Mucosa of gallbladder (tissue), 1 donor: ENCODE results near the gene COMMD2. TPM values are rescaled to one million over a fixed set of nuclear protein-coding genes. Genes with fewer than 3 reads are reported as not detected.
A peak's percentile ranks its signal among the peaks of the same experiment; 100 is the strongest.

Source experiments
- DNase-seq: peaks from one replicate; pipeline ENCODE4 v3.0.0-alpha.2; 2020; ENCODE audit warnings: low spot score
- total RNA-seq: library from RNA; stranded (reverse); gene quantifications from one replicate; pipeline ENCODE4 v1.2.1, GENCODE V29; 2021
- donor health status: DM: no; HTN: no; CAD: no.

COMMD2 gene
- total RNA-seq, 1 donor from 2014 or later = 27.5 TPM

- no peak for DNase-seq
Observed at GRCh38 chr3:149763565-149764195, 11.4 kb upstream of the COMMD2 start.

GRCh38 chr3:149753717-149754116 lies 1.4 kb upstream of the COMMD2 start:
- no peak for DNase-seq

- DNase-seq = no peak
Observed at GRCh38 chr3:149752788-149753136, 473 bp upstream of the COMMD2 start.

- no peak for DNase-seq
Observed at GRCh38 chr3:149751551-149751950, 738 bp downstream of the COMMD2 start.

- DNase-seq = no peak
Observed at GRCh38 chr3:149744606-149745005, 7.7 kb downstream of the COMMD2 start.

GRCh38 chr3:149744151-149744550 lies 8.1 kb downstream of the COMMD2 start:
- DNase-seq = no peak

- DNase-seq = no peak
Observed at GRCh38 chr3:149739396-149739795, 12.9 kb downstream of the COMMD2 start.

- DNase-seq = no peak
Observed at GRCh38 chr3:149738876-149739275, 13.4 kb downstream of the COMMD2 start.

- DNase-seq = no peak
Observed at GRCh38 chr3:149736953-149737205, 15.4 kb downstream of the COMMD2 start.

GRCh38 chr3:149736175-149736952 lies 15.9 kb downstream of the COMMD2 start:
- no peak for DNase-seq

GRCh38 chr3:149732234-149732633 lies 20.1 kb downstream of the COMMD2 start:
- no peak for DNase-seq

GRCh38 chr3:149727656-149728055 lies 24.6 kb downstream of the COMMD2 start:
- DNase-seq = no peak

GRCh38 chr3:149726716-149727407 lies 25.4 kb downstream of the COMMD2 start:
- DNase-seq = no peak

- DNase-seq = no peak
Observed at GRCh38 chr3:149723781-149724180, 28.5 kb downstream of the COMMD2 start.

- DNase-seq = no peak
Observed at GRCh38 chr3:149720918-149721317, 31.4 kb downstream of the COMMD2 start.

GRCh38 chr3:149717391-149718056 lies 34.8 kb downstream of the COMMD2 start:
- DNase-seq = peak; percentile 68

GRCh38 chr3:149716984-149717383 lies 35.3 kb downstream of the COMMD2 start:
- DNase-seq = no peak

GRCh38 chr3:149715247-149715646 lies 37.0 kb downstream of the COMMD2 start:
- no peak for DNase-seq

- DNase-seq = no peak
Observed at GRCh38 chr3:149713730-149714654, 38.3 kb downstream of the COMMD2 start.

- DNase-seq = no peak
Observed at GRCh38 chr3:149706905-149707304, 45.4 kb downstream of the COMMD2 start.

GRCh38 chr3:149705416-149705815 lies 46.9 kb downstream of the COMMD2 start:
- DNase-seq = no peak

GRCh38 chr3:149703466-149703865 lies 48.8 kb downstream of the COMMD2 start:
- no peak for DNase-seq
